GM10266 (cell line): Measurements from ENCODE around the gene LRBA.

Experiments
- DNase-seq: peaks from one replicate; pipeline ENCODE4 v3.0.0; 2012; ENCODE audit errors: extremely low spot score
- TF ChIP-seq, protein P1 (sequence below): IDR thresholded peaks from 2 replicates; pipeline ENCODE4 v1.5.1; 2012; ENCODE audit warnings: mild to moderate bottlenecking, low read depth; ENCODE audit not compliant: control insufficient read depth, insufficient read depth; ENCODE audit errors: missing control alignments

LRBA gene

DNA sequence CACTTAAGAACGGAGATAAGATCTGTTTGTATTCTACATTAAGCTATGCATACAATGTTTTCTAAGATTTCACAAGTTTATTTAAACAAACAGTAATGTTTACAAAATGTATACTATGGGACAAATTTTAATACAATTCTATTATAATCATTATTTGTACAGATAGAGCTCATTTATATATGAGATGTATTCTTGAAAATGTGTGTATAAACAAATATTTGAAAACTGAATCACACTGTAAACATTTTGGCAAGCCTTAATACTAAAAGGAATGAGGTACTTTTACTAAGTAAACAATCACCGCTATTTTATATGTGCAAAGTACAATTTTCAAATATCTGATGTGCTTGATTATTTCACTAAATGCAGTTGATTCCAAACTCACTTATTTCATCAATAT lies 552.3 kb downstream of the LRBA start:
- no peak for DNase-seq
- TF ChIP-seq, protein P1, sequence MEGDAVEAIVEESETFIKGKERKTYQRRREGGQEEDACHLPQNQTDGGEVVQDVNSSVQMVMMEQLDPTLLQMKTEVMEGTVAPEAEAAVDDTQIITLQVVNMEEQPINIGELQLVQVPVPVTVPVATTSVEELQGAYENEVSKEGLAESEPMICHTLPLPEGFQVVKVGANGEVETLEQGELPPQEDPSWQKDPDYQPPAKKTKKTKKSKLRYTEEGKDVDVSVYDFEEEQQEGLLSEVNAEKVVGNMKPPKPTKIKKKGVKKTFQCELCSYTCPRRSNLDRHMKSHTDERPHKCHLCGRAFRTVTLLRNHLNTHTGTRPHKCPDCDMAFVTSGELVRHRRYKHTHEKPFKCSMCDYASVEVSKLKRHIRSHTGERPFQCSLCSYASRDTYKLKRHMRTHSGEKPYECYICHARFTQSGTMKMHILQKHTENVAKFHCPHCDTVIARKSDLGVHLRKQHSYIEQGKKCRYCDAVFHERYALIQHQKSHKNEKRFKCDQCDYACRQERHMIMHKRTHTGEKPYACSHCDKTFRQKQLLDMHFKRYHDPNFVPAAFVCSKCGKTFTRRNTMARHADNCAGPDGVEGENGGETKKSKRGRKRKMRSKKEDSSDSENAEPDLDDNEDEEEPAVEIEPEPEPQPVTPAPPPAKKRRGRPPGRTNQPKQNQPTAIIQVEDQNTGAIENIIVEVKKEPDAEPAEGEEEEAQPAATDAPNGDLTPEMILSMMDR, result no peak

DNA sequence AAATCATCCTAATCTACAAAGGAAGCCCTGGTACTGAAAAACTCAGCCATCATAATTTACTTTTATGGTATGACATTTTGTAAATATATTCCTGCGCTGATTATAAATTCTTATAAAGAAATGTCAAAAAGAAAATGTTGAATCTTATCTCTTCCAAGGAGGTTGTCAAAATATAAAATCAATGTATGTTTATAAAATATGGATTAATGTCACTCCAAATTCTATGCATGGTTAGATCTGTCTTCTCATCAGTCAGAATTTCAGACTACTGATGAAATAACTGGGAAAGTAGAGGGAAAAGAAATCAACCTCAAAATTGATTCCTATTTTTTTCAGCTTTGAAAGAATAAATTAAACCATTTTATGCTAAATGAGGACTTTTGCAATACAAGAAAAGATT lies 553.1 kb downstream of the LRBA start:
- TF ChIP-seq, protein P1, result no peak
- DNase-seq, result no peak

DNA sequence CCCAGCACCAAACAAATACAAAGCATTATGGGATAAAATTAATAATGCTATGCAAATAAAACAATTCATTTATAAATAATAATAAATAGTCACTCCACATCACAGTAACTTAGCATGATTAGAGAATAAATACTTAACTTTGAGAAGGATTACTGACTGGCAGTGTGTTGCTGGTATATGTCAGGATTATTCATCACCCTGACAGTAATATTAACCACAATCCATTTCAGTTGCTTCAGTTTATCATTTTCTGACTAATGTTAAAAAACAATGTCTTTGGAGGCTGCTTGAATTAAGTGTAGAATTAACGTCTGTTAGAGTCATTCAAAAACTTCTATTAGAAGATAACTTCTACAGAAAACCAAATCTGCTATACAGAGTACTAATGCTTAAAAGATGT lies 557.3 kb downstream of the LRBA start:
- no peak for DNase-seq
- TF ChIP-seq, protein P1, result no peak

DNA sequence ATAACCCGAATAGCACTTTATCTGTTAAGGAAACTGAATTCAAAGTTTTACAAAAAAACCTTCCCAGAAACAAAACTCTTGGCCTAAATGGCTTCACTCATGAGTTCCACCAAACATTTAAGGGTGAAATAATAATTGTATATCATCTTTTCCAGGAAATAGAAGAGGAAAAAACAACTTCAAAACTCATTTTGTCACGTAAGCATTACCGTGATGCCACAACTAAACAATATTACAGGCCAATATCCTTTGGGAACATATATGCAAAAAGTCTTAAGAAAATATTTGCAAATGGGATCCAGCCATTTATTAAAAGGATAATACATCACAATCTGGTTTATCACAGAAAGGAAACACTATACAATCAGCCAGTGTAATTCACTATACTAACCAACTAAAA lies 563.2 kb downstream of the LRBA start:
- TF ChIP-seq, protein P1, result no peak
- DNase-seq, result no peak

DNA sequence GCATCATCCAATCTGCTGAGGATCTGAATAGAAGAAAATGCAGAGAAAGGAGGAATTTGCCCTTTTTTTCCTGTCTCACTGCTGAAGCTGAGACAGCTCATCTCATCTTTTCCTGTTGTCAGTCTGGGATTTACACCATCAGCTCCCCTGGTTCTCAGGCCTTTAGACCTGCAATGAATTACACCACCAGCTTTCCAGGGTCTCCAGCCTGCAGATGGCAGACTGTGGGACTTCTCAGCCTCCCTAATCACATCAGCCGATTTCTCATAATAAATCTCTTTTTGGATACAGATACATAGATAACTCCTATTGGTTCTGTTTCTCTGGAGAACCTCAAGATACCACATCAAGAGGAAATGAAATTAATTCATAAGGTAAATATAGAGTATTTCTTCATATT lies 567.7 kb downstream of the LRBA start:
- no peak for DNase-seq

DNA sequence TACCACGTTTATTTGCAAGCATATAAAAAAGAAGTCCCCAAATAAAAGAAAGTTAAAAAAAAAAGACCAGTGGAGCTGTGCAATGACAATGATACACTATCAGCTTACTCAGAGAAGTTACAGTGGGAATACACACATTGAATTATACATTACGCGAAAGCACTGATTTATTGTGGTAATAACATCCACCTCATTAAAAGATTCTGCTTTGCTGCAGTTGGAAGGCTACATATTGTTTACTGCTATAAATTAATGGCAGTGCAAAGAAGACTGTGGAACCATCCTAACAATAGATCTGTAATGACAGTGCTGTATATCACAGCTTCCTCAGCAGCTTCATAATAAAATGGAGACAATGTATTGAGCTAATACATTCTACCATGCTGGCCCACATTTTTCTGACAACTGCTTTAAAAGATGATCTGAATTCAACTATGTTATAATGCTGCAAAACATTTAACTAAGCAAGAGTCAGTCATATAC lies 575.6 kb downstream of the LRBA start:
- TF ChIP-seq, protein P1, result no peak

More for the DNA sequence above, 567.7 kb downstream of the LRBA start:
- TF ChIP-seq, protein P1, result no peak

DNA sequence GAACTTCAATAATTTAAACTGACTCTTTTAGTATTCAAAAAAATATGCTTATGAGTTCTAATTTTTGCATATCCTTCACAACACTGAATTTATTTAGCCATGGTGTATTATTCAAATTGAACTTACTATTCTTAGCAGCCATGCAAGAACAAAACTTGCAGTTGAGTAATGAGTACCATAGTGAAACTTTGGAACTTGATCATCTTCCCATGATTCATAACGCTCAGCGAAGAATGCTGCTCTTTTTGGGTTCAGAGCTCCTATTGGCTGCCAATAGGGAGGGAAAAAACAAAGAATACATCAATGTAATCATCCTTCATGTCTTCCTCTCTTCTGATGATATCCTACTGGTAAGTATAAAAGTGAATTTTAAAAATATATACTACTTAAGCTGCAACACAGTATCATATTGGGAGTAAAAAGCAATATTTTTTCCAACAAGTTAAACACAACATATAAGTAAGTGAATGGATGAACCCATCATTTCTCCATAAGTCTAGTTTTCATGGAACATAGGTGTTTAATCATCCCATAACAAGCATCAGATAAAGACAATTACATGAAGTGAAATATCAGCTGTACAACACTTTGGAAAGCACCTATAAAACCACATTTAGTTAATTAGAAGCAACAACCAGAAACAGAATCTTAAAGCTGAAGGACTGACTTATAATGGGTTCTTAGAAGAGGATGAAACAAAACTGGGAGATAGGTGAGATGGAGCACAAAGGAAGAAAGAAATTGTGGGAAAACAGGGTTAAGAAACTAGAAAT lies 578.3 kb downstream of the LRBA start:
- DNase-seq, result no peak
- TF ChIP-seq, protein P1, result no peak

More for the DNA sequence above, 575.6 kb downstream of the LRBA start:
- no peak for DNase-seq
